ENCODE data around the gene ANAPC13. TPM values are rescaled to one million over a fixed set of nuclear protein-coding genes. Genes with fewer than 3 reads are reported as not detected.

The ANAPC13 gene
- total RNA-seq, 1 experiment from 2014 or later, result 47.3 TPM

GRCh38 chr3:134480546-134480945, 5.2 kb downstream of the ANAPC13 start:
- H3K27ac ChIP-seq (ENCODE audit: low read length), result no peak overlapping the region
- no peaks in the 10 kb centered on the region for H3K27me3 ChIP-seq (ENCODE audit: low read length)
- no peak overlapping the region for H3K9ac ChIP-seq (ENCODE audit: low read length)
- peaks cover 52% of the 10 kb centered on the region; the same call in 1 of the 2 replicates for H3K36me3 ChIP-seq (ENCODE audit: insufficient read depth, low read length)
- no peaks in the 10 kb centered on the region for H3K9me3 ChIP-seq (ENCODE audit: low read length)
- H4K20me1 ChIP-seq (ENCODE audit: insufficient read depth, low read depth, low read length), result no peaks in the 10 kb centered on the region
- H3K4me2 ChIP-seq (ENCODE audit: low read depth, low read length, poor library complexity, severe bottlenecking), result no peak overlapping the region
- H3K79me2 ChIP-seq (ENCODE audit: low read length), result peaks cover 32% of the 10 kb centered on the region
- H3K4me3 ChIP-seq (ENCODE audit: low read length), result no peak overlapping the region
- H3K4me1 ChIP-seq (ENCODE audit: low read length), result peaks cover 14% of the 10 kb centered on the region
- DNase-seq, result no peak
- no peaks in the 10 kb centered on the region for H3K9me2 ChIP-seq (replicated peaks; ENCODE audit: insufficient read depth, low read length)
- H2AFZ ChIP-seq (ENCODE audit: low read length), result no peak overlapping the region

- H3K4me2 ChIP-seq (ENCODE audit: low read depth, low read length, poor library complexity, severe bottlenecking), result no peak overlapping the region
- H2AFZ ChIP-seq (ENCODE audit: low read length), result no peak overlapping the region
- H3K27me3 ChIP-seq (ENCODE audit: low read length), result no peaks in the 10 kb centered on the region
- DNase-seq, result no peak
- H3K4me1 ChIP-seq (ENCODE audit: low read length), result no peaks in the 10 kb centered on the region
- no peak overlapping the region for H3K27ac ChIP-seq (ENCODE audit: low read length)
- no peaks in the 10 kb centered on the region for H3K9me3 ChIP-seq (ENCODE audit: low read length)
- no peak overlapping the region for H3K4me3 ChIP-seq (ENCODE audit: low read length)
- H4K20me1 ChIP-seq (ENCODE audit: insufficient read depth, low read depth, low read length), result no peaks in the 10 kb centered on the region
- H3K79me2 ChIP-seq (ENCODE audit: low read length), result peaks cover 6% of the 10 kb centered on the region
- H3K9me2 ChIP-seq (replicated peaks; ENCODE audit: insufficient read depth, low read length), result no peaks in the 10 kb centered on the region
- peaks cover 51% of the 10 kb centered on the region; the same call in 1 of the 2 replicates for H3K36me3 ChIP-seq (ENCODE audit: insufficient read depth, low read length)
- no peak overlapping the region for H3K9ac ChIP-seq (ENCODE audit: low read length)
These were observed 7.8 kb downstream of the ANAPC13 start for GRCh38 chr3:134477938-134478337.

GRCh38 chr3:134477002-134477401, 8.8 kb downstream of the ANAPC13 start:
- Histone ChIP-seq H3K9ac (ENCODE audit: low read length) (no peak overlapping the region), H3K4me3 (ENCODE audit: low read length) (no peak overlapping the region), H4K20me1 (ENCODE audit: insufficient read depth, low read depth, low read length) (no peaks in the 10 kb centered on the region), H3K9me2 (replicated peaks; ENCODE audit: insufficient read depth, low read length) (no peaks in the 10 kb centered on the region), H3K79me2 (ENCODE audit: low read length) (no peaks in the 10 kb centered on the region), H3K36me3 (ENCODE audit: insufficient read depth, low read length) (peaks cover 43% of the 10 kb centered on the region; the same call in 1 of the 2 replicates), H3K27me3 (ENCODE audit: low read length) (no peaks in the 10 kb centered on the region), H2AFZ (ENCODE audit: low read length) (no peak overlapping the region), H3K4me2 (ENCODE audit: low read depth, low read length, poor library complexity, severe bottlenecking) (no peak overlapping the region), H3K27ac (ENCODE audit: low read length) (no peak overlapping the region), H3K9me3 (ENCODE audit: low read length) (no peaks in the 10 kb centered on the region), H3K4me1 (ENCODE audit: low read length) (no peaks in the 10 kb centered on the region)
- no peak for DNase-seq

- H3K36me3 ChIP-seq (ENCODE audit: insufficient read depth, low read length), result peaks cover 38% of the 10 kb centered on the region; the same call in 1 of the 2 replicates
- no peaks in the 10 kb centered on the region for H3K4me1 ChIP-seq (ENCODE audit: low read length)
- DNase-seq, result no peak
These were observed 9.5 kb downstream of the ANAPC13 start for GRCh38 chr3:134476306-134476705.

GRCh38 chr3:134474956-134475355, 10.8 kb downstream of the ANAPC13 start:
- no peaks in the 10 kb centered on the region for H3K4me1 ChIP-seq (ENCODE audit: low read length)
- peaks cover 28% of the 10 kb centered on the region; the same call in 1 of the 2 replicates for H3K36me3 ChIP-seq (ENCODE audit: insufficient read depth, low read length)
- H3K27me3 ChIP-seq (ENCODE audit: low read length), result no peaks in the 10 kb centered on the region
- no peaks in the 10 kb centered on the region for H3K9me2 ChIP-seq (replicated peaks; ENCODE audit: insufficient read depth, low read length)
- H3K9me3 ChIP-seq (ENCODE audit: low read length), result no peaks in the 10 kb centered on the region
- no peak overlapping the region for H3K4me2 ChIP-seq (ENCODE audit: low read depth, low read length, poor library complexity, severe bottlenecking)
- H3K4me3 ChIP-seq (ENCODE audit: low read length), result no peak overlapping the region
- no peaks in the 10 kb centered on the region for H3K79me2 ChIP-seq (ENCODE audit: low read length)
- no peak for DNase-seq
- no peak overlapping the region for H3K9ac ChIP-seq (ENCODE audit: low read length)
- H3K27ac ChIP-seq (ENCODE audit: low read length), result no peak overlapping the region
- no peaks in the 10 kb centered on the region for H4K20me1 ChIP-seq (ENCODE audit: insufficient read depth, low read depth, low read length)
- H2AFZ ChIP-seq (ENCODE audit: low read length), result no peak overlapping the region

More at GRCh38 chr3:134476306-134476705, 9.5 kb downstream of the ANAPC13 start:
- no peak overlapping the region for H3K4me2 ChIP-seq (ENCODE audit: low read depth, low read length, poor library complexity, severe bottlenecking)
- no peaks in the 10 kb centered on the region for H3K27me3 ChIP-seq (ENCODE audit: low read length)
- no peak overlapping the region for H2AFZ ChIP-seq (ENCODE audit: low read length)
- no peaks in the 10 kb centered on the region for H3K9me2 ChIP-seq (replicated peaks; ENCODE audit: insufficient read depth, low read length)
- H4K20me1 ChIP-seq (ENCODE audit: insufficient read depth, low read depth, low read length), result no peaks in the 10 kb centered on the region
- H3K27ac ChIP-seq (ENCODE audit: low read length), result no peak overlapping the region
- H3K79me2 ChIP-seq (ENCODE audit: low read length), result no peaks in the 10 kb centered on the region
- no peak overlapping the region for H3K9ac ChIP-seq (ENCODE audit: low read length)
- no peaks in the 10 kb centered on the region for H3K9me3 ChIP-seq (ENCODE audit: low read length)
- no peak overlapping the region for H3K4me3 ChIP-seq (ENCODE audit: low read length)

- Histone ChIP-seq H3K27me3 (ENCODE audit: low read length) (no peaks in the 10 kb centered on the region), H3K4me2 (ENCODE audit: low read depth, low read length, poor library complexity, severe bottlenecking) (no peak overlapping the region), H3K9me2 (replicated peaks; ENCODE audit: insufficient read depth, low read length) (no peaks in the 10 kb centered on the region), H2AFZ (ENCODE audit: low read length) (no peak overlapping the region), H3K36me3 (ENCODE audit: insufficient read depth, low read length) (peaks cover 23% of the 10 kb centered on the region; the same call in 1 of the 2 replicates), H3K4me1 (ENCODE audit: low read length) (no peaks in the 10 kb centered on the region), H3K4me3 (ENCODE audit: low read length) (no peak overlapping the region), H3K9ac (ENCODE audit: low read length) (no peak overlapping the region), H3K9me3 (ENCODE audit: low read length) (no peaks in the 10 kb centered on the region), H3K27ac (ENCODE audit: low read length) (no peak overlapping the region), H3K79me2 (ENCODE audit: low read length) (no peaks in the 10 kb centered on the region), H4K20me1 (ENCODE audit: insufficient read depth, low read depth, low read length) (no peaks in the 10 kb centered on the region)
- DNase-seq, result peak; percentile 91
These were observed 11.8 kb downstream of the ANAPC13 start for GRCh38 chr3:134473868-134474546.

- Histone ChIP-seq H3K4me1 (ENCODE audit: low read length) (no peaks in the 10 kb centered on the region), H3K4me2 (ENCODE audit: low read depth, low read length, poor library complexity, severe bottlenecking) (no peak overlapping the region), H3K27ac (ENCODE audit: low read length) (no peak overlapping the region), H3K9me2 (replicated peaks; ENCODE audit: insufficient read depth, low read length) (no peaks in the 10 kb centered on the region), H3K9ac (ENCODE audit: low read length) (no peak overlapping the region), H3K79me2 (ENCODE audit: low read length) (no peaks in the 10 kb centered on the region), H2AFZ (ENCODE audit: low read length) (no peak overlapping the region), H3K27me3 (ENCODE audit: low read length) (no peaks in the 10 kb centered on the region), H3K36me3 (ENCODE audit: insufficient read depth, low read length) (peaks cover 12% of the 10 kb centered on the region; the same call in 1 of the 2 replicates), H3K4me3 (ENCODE audit: low read length) (no peak overlapping the region), H4K20me1 (ENCODE audit: insufficient read depth, low read depth, low read length) (no peaks in the 10 kb centered on the region), H3K9me3 (ENCODE audit: low read length) (no peaks in the 10 kb centered on the region)
- DNase-seq, result no peak
These were observed 13.0 kb downstream of the ANAPC13 start for GRCh38 chr3:134472831-134473230.

- Histone ChIP-seq H3K36me3 (ENCODE audit: insufficient read depth, low read length) (no peaks in the 10 kb centered on the region), H3K9ac (ENCODE audit: low read length) (no peak overlapping the region), H3K4me3 (ENCODE audit: low read length) (no peak overlapping the region), H3K79me2 (ENCODE audit: low read length) (no peaks in the 10 kb centered on the region), H3K9me3 (ENCODE audit: low read length) (no peaks in the 10 kb centered on the region), H2AFZ (ENCODE audit: low read length) (no peak overlapping the region), H4K20me1 (ENCODE audit: insufficient read depth, low read depth, low read length) (no peaks in the 10 kb centered on the region), H3K9me2 (replicated peaks; ENCODE audit: insufficient read depth, low read length) (no peaks in the 10 kb centered on the region), H3K27ac (ENCODE audit: low read length) (no peak overlapping the region), H3K4me1 (ENCODE audit: low read length) (no peaks in the 10 kb centered on the region), H3K27me3 (ENCODE audit: low read length) (no peaks in the 10 kb centered on the region), H3K4me2 (ENCODE audit: low read depth, low read length, poor library complexity, severe bottlenecking) (no peak overlapping the region)
- DNase-seq, result no peak
These were observed 14.1 kb downstream of the ANAPC13 start for GRCh38 chr3:134471521-134472193.
